ENCODE results near the gene ACAD10.
A peak's percentile ranks its signal among the peaks of the same experiment; 100 is the strongest.
"Not testable (repeated sequence)": the region's sequence is repeated elsewhere in the genome, so short reads cannot be mapped to it uniquely, and the experiment has no call there.

Gene ACAD10

DNA sequence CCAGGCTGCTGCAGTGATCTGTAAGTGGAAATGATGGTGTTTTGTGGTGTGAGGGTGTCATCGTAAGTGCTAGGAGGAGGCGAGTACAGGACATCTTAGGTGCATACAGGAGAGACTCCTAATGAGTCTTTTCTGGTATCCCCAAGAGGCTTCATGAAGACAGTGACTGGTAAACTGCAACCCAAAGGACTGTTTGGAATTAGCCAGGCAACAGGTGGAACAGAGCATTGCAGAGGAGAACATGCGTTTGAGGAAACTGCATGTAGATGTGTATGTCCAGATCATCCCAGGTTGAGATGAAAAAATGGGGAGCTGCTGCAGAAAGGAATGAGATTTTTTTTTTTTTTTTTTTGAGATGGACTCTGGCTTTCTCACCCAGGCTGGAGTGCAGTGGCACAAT is 5.4 kb downstream of the ACAD10 start:
- H3K4me3 ChIP-seq (ENCODE audit: low read depth in 1 of 2, low read length in 2 of 2) = no peak overlapping the region
- H3K4me1 ChIP-seq (ENCODE audit: insufficient read depth, low read length) = peaks cover 12% of the 10 kb centered on the region
- H3K27me3 ChIP-seq (ENCODE audit: control insufficient read depth in 1 of 2, insufficient read depth in 2 of 2, low read length in 2 of 2) = no peaks in the 10 kb centered on the region
- no peak overlapping the region for H3K27ac ChIP-seq (ENCODE audit: low read depth, low read length)
- H3K9me3 ChIP-seq (ENCODE audit: low read length) = no peaks in the 10 kb centered on the region
- peaks cover 31% of the 10 kb centered on the region for H3K36me3 ChIP-seq (ENCODE audit: insufficient read depth, low read length)
- H3K9ac ChIP-seq (ENCODE audit: low read length) = no peak overlapping the region

DNA sequence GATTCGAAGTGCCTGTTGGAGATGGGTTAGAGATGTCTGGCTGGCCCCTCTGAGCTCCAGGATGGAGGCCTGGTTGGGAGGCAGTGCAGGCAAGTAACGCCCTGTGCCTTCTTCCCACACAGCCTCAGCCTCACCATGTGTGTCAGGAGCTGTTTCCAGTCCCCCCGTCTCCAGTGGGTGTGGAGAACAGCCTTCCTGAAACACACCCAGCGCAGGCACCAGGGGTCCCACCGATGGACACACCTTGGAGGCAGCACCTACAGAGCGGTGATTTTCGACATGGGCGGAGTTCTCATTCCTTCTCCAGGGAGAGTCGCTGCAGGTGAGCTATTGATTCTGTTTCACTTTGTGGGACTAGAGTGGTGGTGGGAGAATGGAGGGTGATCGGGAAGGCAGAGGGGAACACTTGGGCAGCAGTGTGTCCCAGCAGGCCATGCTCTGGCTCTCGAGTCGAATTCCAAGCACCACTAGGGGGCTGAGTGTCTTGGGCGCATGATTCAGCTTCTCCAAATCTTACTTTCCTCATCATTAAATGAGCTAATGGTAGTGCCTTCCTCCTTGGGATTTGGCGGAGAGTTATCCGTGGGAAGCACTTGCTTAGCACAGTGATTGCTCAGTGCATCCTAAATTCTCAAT is 6.8 kb downstream of the ACAD10 start:
- Histone ChIP-seq H3K36me3 (ENCODE audit: insufficient read depth, low read length) (peaks cover 31% of the 10 kb centered on the region), H3K9ac (ENCODE audit: low read length) (no peak overlapping the region), H3K27me3 (ENCODE audit: control insufficient read depth in 1 of 2, insufficient read depth in 2 of 2, low read length in 2 of 2) (no peaks in the 10 kb centered on the region), H3K27ac (ENCODE audit: low read depth, low read length) (no peak overlapping the region), H3K4me1 (ENCODE audit: insufficient read depth, low read length) (no peaks in the 10 kb centered on the region), H3K4me3 (ENCODE audit: low read depth in 1 of 2, low read length in 2 of 2) (no peak overlapping the region), H3K9me3 (ENCODE audit: low read length) (no peaks in the 10 kb centered on the region)

DNA sequence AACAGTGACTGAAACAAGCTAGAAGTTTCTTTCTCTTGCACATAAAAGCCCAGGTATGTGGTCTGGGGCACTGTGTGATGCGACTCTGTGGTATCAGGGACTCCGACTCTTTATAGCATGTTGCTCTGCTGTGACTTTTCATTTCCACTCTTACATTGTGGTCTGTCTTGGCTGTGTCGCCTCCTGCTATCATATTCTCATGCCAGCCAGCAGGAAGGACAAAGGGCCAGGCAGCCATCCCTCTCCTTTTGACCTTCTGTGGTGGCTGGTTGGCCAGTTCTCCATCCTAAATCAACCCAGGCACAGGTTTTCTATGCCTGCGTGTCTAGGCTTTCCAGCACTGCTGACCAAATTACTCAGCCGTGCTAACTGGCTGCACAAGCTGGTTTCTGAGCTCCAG is 8.0 kb downstream of the ACAD10 start:
- H3K27ac ChIP-seq (ENCODE audit: low read depth, low read length) = no peak overlapping the region
- H3K9me3 ChIP-seq (ENCODE audit: low read length) = no peaks in the 10 kb centered on the region
- no peak overlapping the region for H3K4me3 ChIP-seq (ENCODE audit: low read depth in 1 of 2, low read length in 2 of 2)
- H3K9ac ChIP-seq (ENCODE audit: low read length) = no peak overlapping the region
- peaks cover 31% of the 10 kb centered on the region for H3K36me3 ChIP-seq (ENCODE audit: insufficient read depth, low read length)
- no peaks in the 10 kb centered on the region for H3K27me3 ChIP-seq (ENCODE audit: control insufficient read depth in 1 of 2, insufficient read depth in 2 of 2, low read length in 2 of 2)
- no peaks in the 10 kb centered on the region for H3K4me1 ChIP-seq (ENCODE audit: insufficient read depth, low read length)

DNA sequence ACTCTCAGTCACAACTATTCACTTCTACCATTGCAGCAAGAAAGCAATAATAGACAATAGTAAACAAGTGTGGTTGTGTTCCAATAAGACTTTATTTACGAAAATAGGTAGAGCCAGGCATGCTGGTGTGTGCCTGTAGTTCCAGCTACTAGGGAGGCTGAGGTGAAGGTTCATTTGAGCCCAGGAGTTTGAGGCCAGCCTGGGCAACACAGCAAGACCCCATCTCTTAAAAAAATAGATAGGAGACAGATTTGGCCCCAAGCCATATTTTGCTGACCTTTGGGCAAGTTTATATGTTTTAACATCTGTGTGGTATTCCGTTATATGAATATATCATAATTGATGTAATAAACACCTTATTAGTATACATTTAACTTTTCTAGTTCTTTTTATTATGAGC is 14.1 kb downstream of the ACAD10 start:
- no peak overlapping the region for H3K4me3 ChIP-seq (ENCODE audit: low read depth in 1 of 2, low read length in 2 of 2)
- no peak overlapping the region for H3K27ac ChIP-seq (ENCODE audit: low read depth, low read length)
- no peaks in the 10 kb centered on the region for H3K9me3 ChIP-seq (ENCODE audit: low read length)
- H3K36me3 ChIP-seq (ENCODE audit: insufficient read depth, low read length) = peaks cover 30% of the 10 kb centered on the region
- H3K9ac ChIP-seq (ENCODE audit: low read length) = no peak overlapping the region
- H3K27me3 ChIP-seq (ENCODE audit: control insufficient read depth in 1 of 2, insufficient read depth in 2 of 2, low read length in 2 of 2) = no peaks in the 10 kb centered on the region
- no peaks in the 10 kb centered on the region for H3K4me1 ChIP-seq (ENCODE audit: insufficient read depth, low read length)

DNA sequence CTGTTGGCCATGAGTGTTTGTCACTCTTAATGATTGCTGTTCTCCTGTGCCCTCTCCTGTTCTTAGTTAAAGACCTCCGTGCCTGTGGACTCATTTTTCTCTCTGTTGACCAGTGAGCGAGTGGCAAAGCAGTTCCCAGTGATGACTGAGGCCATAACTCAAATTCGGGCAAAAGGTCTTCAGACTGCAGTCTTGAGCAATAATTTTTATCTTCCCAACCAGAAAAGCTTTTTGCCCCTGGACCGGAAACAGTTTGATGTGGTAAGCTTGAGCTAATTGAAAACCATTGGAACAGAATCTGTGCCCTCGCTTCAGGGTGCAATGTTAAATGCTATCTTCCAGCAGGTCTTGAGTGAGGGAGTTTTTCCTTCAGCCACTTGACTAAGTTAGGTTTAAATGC is 19.8 kb downstream of the ACAD10 start:
- Histone ChIP-seq H3K27ac (ENCODE audit: low read depth, low read length) (no peak overlapping the region), H3K9ac (ENCODE audit: low read length) (no peak overlapping the region), H3K27me3 (ENCODE audit: control insufficient read depth in 1 of 2, insufficient read depth in 2 of 2, low read length in 2 of 2) (no peaks in the 10 kb centered on the region), H3K9me3 (ENCODE audit: low read length) (no peaks in the 10 kb centered on the region), H3K4me1 (ENCODE audit: insufficient read depth, low read length) (no peaks in the 10 kb centered on the region), H3K4me3 (ENCODE audit: low read depth in 1 of 2, low read length in 2 of 2) (no peak overlapping the region), H3K36me3 (ENCODE audit: insufficient read depth, low read length) (peaks cover 47% of the 10 kb centered on the region)

DNA sequence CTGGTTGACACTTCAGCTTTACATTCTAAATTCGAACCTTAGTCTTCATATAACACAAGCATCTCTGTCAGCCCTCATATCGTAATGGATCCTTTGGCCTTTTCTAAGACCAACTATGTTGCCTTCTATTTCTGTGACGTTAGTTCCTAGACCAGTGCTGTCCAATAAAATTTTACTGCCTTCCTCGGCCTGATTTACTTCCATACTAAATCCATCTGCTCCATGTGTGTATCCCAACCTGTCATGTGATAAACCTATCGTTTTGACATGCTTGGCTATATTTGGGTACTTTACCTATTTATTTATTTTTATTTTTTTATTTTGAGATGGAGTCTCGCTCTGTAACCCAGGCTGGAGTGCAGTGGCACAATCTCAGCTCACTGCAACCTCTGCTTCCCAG is 20.3 kb downstream of the ACAD10 start:
- H3K36me3 ChIP-seq (ENCODE audit: insufficient read depth, low read length) = peaks cover 49% of the 10 kb centered on the region

DNA sequence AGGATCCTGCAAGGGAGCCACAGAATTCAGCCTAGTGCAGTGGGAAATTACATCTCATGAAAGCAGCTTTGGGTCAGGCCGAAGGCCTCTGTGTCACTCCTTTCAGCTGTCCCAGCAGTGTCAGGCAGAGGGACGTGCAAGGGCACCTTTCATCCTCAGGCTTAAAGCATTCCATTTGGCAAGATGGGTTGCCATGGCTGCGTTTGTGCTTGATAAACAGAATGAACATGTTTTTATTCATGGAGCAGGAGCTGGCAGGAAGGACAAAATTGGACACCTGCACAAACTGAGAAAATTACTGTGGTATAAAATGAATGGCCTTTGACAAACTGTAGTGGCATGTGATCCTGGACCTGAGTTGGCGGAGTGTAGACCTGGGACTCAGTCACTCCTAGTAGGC is 29.4 kb downstream of the ACAD10 start:
- H3K36me3 ChIP-seq (ENCODE audit: insufficient read depth, low read length) = peaks cover 34% of the 10 kb centered on the region
- H3K4me1 ChIP-seq (ENCODE audit: insufficient read depth, low read length) = peaks cover 11% of the 10 kb centered on the region
- H3K27me3 ChIP-seq (ENCODE audit: control insufficient read depth in 1 of 2, insufficient read depth in 2 of 2, low read length in 2 of 2) = no peaks in the 10 kb centered on the region
- H3K9ac ChIP-seq (ENCODE audit: low read length) = no peak overlapping the region
- H3K4me3 ChIP-seq (ENCODE audit: low read depth in 1 of 2, low read length in 2 of 2) = no peak overlapping the region
- H3K9me3 ChIP-seq (ENCODE audit: low read length) = no peaks in the 10 kb centered on the region
- H3K27ac ChIP-seq (ENCODE audit: low read depth, low read length) = peak overlapping the region; percentile 44

More for the DNA sequence above, 20.3 kb downstream of the ACAD10 start:
- Histone ChIP-seq H3K27ac (ENCODE audit: low read depth, low read length) (no peak overlapping the region), H3K4me1 (ENCODE audit: insufficient read depth, low read length) (no peaks in the 10 kb centered on the region), H3K9ac (ENCODE audit: low read length) (no peak overlapping the region), H3K27me3 (ENCODE audit: control insufficient read depth in 1 of 2, insufficient read depth in 2 of 2, low read length in 2 of 2) (no peaks in the 10 kb centered on the region), H3K4me3 (ENCODE audit: low read depth in 1 of 2, low read length in 2 of 2) (no peak overlapping the region), H3K9me3 (ENCODE audit: low read length) (no peaks in the 10 kb centered on the region)

DNA sequence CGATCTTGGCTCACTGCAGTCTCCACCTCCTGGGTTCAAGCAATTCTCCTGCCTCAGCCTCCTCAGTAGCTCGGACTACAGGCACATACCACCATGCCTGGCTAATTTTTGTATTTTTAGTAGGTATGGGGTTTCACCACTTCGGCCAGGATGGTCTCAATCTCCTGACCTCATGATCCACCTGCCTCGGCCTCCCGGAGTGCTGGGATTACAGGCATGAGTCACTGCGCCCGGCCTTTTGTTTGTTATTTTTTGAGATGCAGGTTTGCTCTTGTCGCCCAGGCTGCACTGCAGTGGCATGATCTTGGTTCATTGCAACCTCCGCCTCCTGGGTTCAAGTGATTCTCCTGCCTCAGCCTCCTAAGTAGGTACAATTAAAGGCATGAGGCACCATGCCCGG is 33.5 kb downstream of the ACAD10 start:
- H3K27ac ChIP-seq (ENCODE audit: low read depth, low read length); H3K4me3 ChIP-seq (ENCODE audit: low read depth in 1 of 2, low read length in 2 of 2); H3K27me3 ChIP-seq (ENCODE audit: control insufficient read depth in 1 of 2, insufficient read depth in 2 of 2, low read length in 2 of 2); H3K9ac ChIP-seq (ENCODE audit: low read length); H3K9me3 ChIP-seq (ENCODE audit: low read length): not testable (repeated sequence)
- Histone ChIP-seq H3K4me1 (ENCODE audit: insufficient read depth, low read length) (peaks cover 11% of the 10 kb centered on the region), H3K36me3 (ENCODE audit: insufficient read depth, low read length) (peaks cover 23% of the 10 kb centered on the region)

DNA sequence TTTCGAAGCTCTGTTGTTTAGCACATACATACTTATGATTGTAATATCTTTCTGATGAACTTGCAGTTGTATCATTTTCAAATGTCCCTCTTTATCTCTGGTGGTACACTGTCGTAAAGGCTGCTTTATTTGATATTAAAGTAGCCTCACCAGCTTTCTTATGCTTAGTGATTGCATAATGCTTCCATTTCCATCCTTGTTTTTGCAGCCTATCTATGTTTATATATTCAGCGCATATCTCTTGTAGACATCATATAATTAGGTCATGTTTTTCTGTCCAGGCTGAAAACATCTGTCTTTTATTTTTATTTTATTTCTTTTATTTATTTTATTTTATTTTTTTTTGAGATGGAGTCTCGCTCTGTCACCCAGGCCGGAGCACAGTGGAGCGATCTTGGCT is 34.6 kb downstream of the ACAD10 start:
- Histone ChIP-seq H3K9ac (ENCODE audit: low read length) (no peak overlapping the region), H3K36me3 (ENCODE audit: insufficient read depth, low read length) (peaks cover 20% of the 10 kb centered on the region), H3K27ac (ENCODE audit: low read depth, low read length) (no peak overlapping the region), H3K4me3 (ENCODE audit: low read depth in 1 of 2, low read length in 2 of 2) (no peak overlapping the region), H3K27me3 (ENCODE audit: control insufficient read depth in 1 of 2, insufficient read depth in 2 of 2, low read length in 2 of 2) (no peaks in the 10 kb centered on the region), H3K9me3 (ENCODE audit: low read length) (no peaks in the 10 kb centered on the region), H3K4me1 (ENCODE audit: insufficient read depth, low read length) (peaks cover 4% of the 10 kb centered on the region)

DNA sequence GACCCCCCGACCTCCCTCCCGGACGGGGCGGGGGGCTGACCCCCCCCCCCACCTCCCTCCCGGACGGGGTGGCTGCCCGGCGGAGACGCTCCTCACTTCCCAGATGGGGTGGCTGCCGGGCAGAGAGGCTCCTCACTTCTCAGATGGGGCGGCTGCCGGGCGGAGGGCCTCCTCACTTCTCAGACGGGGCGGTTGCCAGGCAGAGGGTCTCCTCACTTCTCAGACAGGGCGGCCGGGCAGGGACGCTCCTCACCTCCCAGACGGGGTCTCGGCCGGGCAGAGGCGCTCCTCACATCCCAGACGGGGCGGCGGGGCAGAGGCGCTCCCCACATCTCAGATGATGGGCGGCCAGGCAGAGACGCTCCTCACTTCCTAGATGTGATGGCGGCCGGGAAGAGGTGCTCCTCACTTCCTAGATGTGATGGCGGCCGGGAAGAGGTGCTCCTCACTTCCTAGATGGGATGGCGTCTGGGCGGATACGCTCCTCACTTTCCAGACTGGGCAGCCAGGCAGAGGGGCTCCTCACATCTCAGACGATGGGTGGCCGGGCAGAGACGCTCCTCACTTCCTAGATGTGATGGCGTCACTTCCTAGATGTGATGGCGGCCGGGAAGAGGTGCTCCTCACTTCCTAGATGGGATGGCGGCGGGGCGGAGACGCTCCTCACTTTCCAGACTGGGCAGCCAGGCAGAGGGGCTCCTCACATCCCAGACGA is 38.0 kb downstream of the ACAD10 start:
- not testable (repeated sequence) for H3K4me1 ChIP-seq (ENCODE audit: insufficient read depth, low read length); H3K27me3 ChIP-seq (ENCODE audit: control insufficient read depth in 1 of 2, insufficient read depth in 2 of 2, low read length in 2 of 2); H3K9ac ChIP-seq (ENCODE audit: low read length); H3K27ac ChIP-seq (ENCODE audit: low read depth, low read length); H3K9me3 ChIP-seq (ENCODE audit: low read length); H3K4me3 ChIP-seq (ENCODE audit: low read depth in 1 of 2, low read length in 2 of 2)
- H3K36me3 ChIP-seq (ENCODE audit: insufficient read depth, low read length) = peaks cover 23% of the 10 kb centered on the region

DNA sequence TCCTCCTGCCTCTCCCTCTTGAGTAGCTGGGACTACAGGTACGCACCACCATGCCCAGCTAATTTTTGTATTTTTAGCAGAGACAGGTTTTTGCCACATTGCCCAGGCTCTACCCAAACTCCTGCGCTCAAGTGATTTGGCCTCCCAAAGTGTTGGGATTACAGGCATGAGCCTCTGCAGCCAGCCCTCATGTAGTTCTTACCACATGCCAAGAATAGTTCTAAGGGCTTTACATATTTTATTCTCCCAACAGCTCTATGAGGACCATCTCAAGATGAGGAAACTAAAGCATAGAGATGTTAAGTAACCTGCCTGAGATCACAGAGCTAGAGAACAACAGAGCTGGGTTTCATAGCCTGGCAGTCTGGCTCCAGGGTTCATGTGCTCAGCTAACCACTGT is 42.9 kb downstream of the ACAD10 start:
- Histone ChIP-seq H3K36me3 (ENCODE audit: insufficient read depth, low read length) (peaks cover 34% of the 10 kb centered on the region), H3K4me1 (ENCODE audit: insufficient read depth, low read length) (no peaks in the 10 kb centered on the region), H3K9ac (ENCODE audit: low read length) (no peak overlapping the region), H3K4me3 (ENCODE audit: low read depth in 1 of 2, low read length in 2 of 2) (no peak overlapping the region), H3K27ac (ENCODE audit: low read depth, low read length) (no peak overlapping the region), H3K9me3 (ENCODE audit: low read length) (no peaks in the 10 kb centered on the region), H3K27me3 (ENCODE audit: control insufficient read depth in 1 of 2, insufficient read depth in 2 of 2, low read length in 2 of 2) (no peaks in the 10 kb centered on the region)

DNA sequence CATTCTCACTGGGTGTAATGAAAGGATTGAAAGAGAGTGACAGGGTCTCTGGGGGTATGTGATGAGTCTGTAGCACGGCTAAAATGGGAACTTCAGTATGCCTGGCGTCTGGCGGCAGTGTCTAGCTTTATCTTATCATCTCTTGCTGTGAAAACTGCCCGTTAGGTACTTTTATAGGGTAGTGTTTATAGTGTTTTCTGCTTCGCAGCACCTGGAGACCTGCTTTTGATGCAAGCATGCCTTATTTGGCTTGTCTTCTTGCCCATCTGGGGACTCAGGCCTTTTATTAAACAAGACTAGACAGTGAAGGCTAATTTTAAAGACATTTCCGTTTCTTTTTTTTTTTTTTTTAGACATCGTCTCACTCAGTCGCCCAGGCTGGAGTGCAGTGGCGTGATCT is 44.6 kb downstream of the ACAD10 start:
- Histone ChIP-seq H3K4me1 (ENCODE audit: insufficient read depth, low read length) (no peaks in the 10 kb centered on the region), H3K9me3 (ENCODE audit: low read length) (no peaks in the 10 kb centered on the region), H3K4me3 (ENCODE audit: low read depth in 1 of 2, low read length in 2 of 2) (no peak overlapping the region), H3K27me3 (ENCODE audit: control insufficient read depth in 1 of 2, insufficient read depth in 2 of 2, low read length in 2 of 2) (no peaks in the 10 kb centered on the region), H3K27ac (ENCODE audit: low read depth, low read length) (no peak overlapping the region), H3K36me3 (ENCODE audit: insufficient read depth, low read length) (peaks cover 37% of the 10 kb centered on the region), H3K9ac (ENCODE audit: low read length) (no peak overlapping the region)
